Stimulated activated CD4-positive, alpha-beta T cell treated with anti-CD3 and anti-CD28 coated beads, Interleukin-15, amount 100 ng/mL, for 1 hour (primary cell): ENCODE data around the gene AREL1.
"Not testable (repeated sequence)": the region's sequence is repeated elsewhere in the genome, so short reads cannot be mapped to it uniquely, and the experiment has no call there.

Experiments
- DNase-seq, 2 donors: peaks; one replicate each; pipeline ENCODE4 v3.0.0-alpha.2; 2020; ENCODE audit warnings: low read depth in 1 of 2, low spot score in 1 of 2

Gene AREL1

GRCh38 chr14:74712499-74713394 lies at the start of gene AREL1, which contains the start of gene FCF1:
TSS of gene AREL1 (minus strand) at chr14:74713080. CDS start at chr14:74685615, 27,465 bp downstream.
TSS of gene FCF1 (plus strand) at chr14:74713144. CDS start at chr14:74713198, 54 bp downstream.
- DNase-seq, result peak; percentile 45 to 54

GRCh38 chr14:74758505-74758904 lies 45.6 kb upstream of the AREL1 start:
- not testable (repeated sequence) for DNase-seq

GRCh38 chr14:74756326-74756725 lies 43.4 kb upstream of the AREL1 start:
- no peak for DNase-seq

- DNase-seq, result no peak
Observed at GRCh38 chr14:74754899-74755298, 42.0 kb upstream of the AREL1 start.

GRCh38 chr14:74754157-74754556 lies 41.3 kb upstream of the AREL1 start:
- DNase-seq, result no peak

- DNase-seq, result no peak
Observed at GRCh38 chr14:74747237-74747636, 34.4 kb upstream of the AREL1 start.

- DNase-seq, result no peak
Observed at GRCh38 chr14:74739293-74740030, 26.6 kb upstream of the AREL1 start.

- DNase-seq, result no peak
Observed at GRCh38 chr14:74737753-74738325, 25.0 kb upstream of the AREL1 start.

- DNase-seq, result no peak
Observed at GRCh38 chr14:74735125-74735524, 22.2 kb upstream of the AREL1 start.

- no peak for DNase-seq
Observed at GRCh38 chr14:74733221-74733620, 20.3 kb upstream of the AREL1 start.

- DNase-seq, result no peak
Observed at GRCh38 chr14:74732387-74732786, 19.5 kb upstream of the AREL1 start.

GRCh38 chr14:74723134-74723533 lies 10.3 kb upstream of the AREL1 start:
- no peak for DNase-seq

GRCh38 chr14:74720526-74720925 lies 7.6 kb upstream of the AREL1 start:
- DNase-seq, result no peak

GRCh38 chr14:74713395-74713735 lies 485 bp upstream of the AREL1 start:
- DNase-seq, result no peak

GRCh38 chr14:74711651-74712050 lies 1.2 kb downstream of the AREL1 start:
- no peak for DNase-seq

GRCh38 chr14:74710480-74710879 lies 2.4 kb downstream of the AREL1 start:
- no peak for DNase-seq

GRCh38 chr14:74705613-74706500 lies 7.0 kb downstream of the AREL1 start:
- no peak for DNase-seq

- no peak for DNase-seq
Observed at GRCh38 chr14:74704656-74705055, 8.2 kb downstream of the AREL1 start.

GRCh38 chr14:74703043-74703442 lies 9.8 kb downstream of the AREL1 start:
- DNase-seq, result no peak

- DNase-seq, result no peak
Observed at GRCh38 chr14:74702293-74702692, 10.6 kb downstream of the AREL1 start.

- DNase-seq, result no peak
Observed at GRCh38 chr14:74698465-74698864, 14.4 kb downstream of the AREL1 start.
